HCT116 (cell line): ENCODE measurements around the gene PSMD5. TPM values are rescaled to one million over a fixed set of nuclear protein-coding genes. Genes with fewer than 3 reads are reported as not detected.

ENCODE experiments used
- ATAC-seq: fragments of 200-7000 bp; cut with Tn5 transposase; 2 replicates; pipeline ENCODE4 v1.9.1; 2020; ENCODE audit warnings: mild to moderate bottlenecking, moderate library complexity
- BruUV-seq: library from RNA; stranded (reverse); fragments of 400-500 nt; replicated peaks from 2 replicates; lab custom pipeline; 2021; lab: Mats Ljungman, UMichigan
- CTCF ChIA-PET: fragments of 300-600 bp; sonication (Branson Sonifier 250); formaldehyde crosslinking; loops from one replicate; lab custom pipeline; 2021; ENCODE audit warnings: antibody characterized with exemption; lab: Charles Lee
- POLR2A ChIA-PET: fragments of 300-600, 350-600 bp; sonication (Branson Sonifier 250); formaldehyde crosslinking; loops from one replicate; lab custom pipeline; 2021; ENCODE audit warnings: antibody characterized with exemption; lab: Charles Lee
- RAD21 ChIA-PET, 2 experiments: fragments of 300-600 bp; sonication (Branson Sonifier 250); formaldehyde crosslinking; loops; one replicate each; lab custom pipeline; 2023; ENCODE audit warnings: low total read pairs in 2 of 2; ENCODE audit not compliant: uncharacterized antibody in 2 of 2, unreplicated experiment in 2 of 2, low non-redundant PET in 1 of 2; lab: Charles Lee
- DNase-seq: peaks from one replicate; pipeline ENCODE4 v3.0.0-alpha.2; 2010; ENCODE audit warnings: low read depth, low spot score
- H2AFZ ChIP-seq: fragments of 200-600 bp; shearing (Covaris generic), sonication (generic); 2 replicates; pipeline ENCODE4 v1.6.1; 2017; ENCODE audit warnings: low read depth, mixed run types, mixed read lengths, antibody characterized with exemption, low read length; ENCODE audit not compliant: poor library complexity, severe bottlenecking
- H3K27ac ChIP-seq: 2 replicates; pipeline ENCODE4 v1.5.1; 2012; ENCODE audit warnings: low read depth, low read length
- H3K27me3 ChIP-seq: fragments of 200-600 bp; sonication (generic); 2 replicates; pipeline ENCODE4 v1.6.1; 2016; ENCODE audit warnings: mixed run types, low read length, mixed read lengths; ENCODE audit not compliant: insufficient read depth
- H3K36me3 ChIP-seq, 2 experiments: fragments of 200-500 bp in 1 of 2; fragments of 200-600 bp in 1 of 2; sonication (Bioruptor generic) in 1 of 2; sonication (generic) in 1 of 2; 2 replicates each; pipeline versions ENCODE4 v1.5.1 to v1.6.1; 2014 to 2016; ENCODE audit warnings: low read length in 2 of 2, inconsistent platforms in 1 of 2, mixed read lengths in 1 of 2, mixed run types in 1 of 2; ENCODE audit not compliant: insufficient read depth in 2 of 2, control insufficient read depth in 1 of 2
- H3K4me1 ChIP-seq, 2 experiments: fragments of 200-600 bp in 1 of 2; sonication (generic) in 1 of 2; 2 replicates each; pipeline versions ENCODE4 v1.5.1 to v1.6.1; 2012 to 2017; ENCODE audit warnings: low read length in 2 of 2, inconsistent platforms in 1 of 2, mild to moderate bottlenecking in 1 of 2, mixed read lengths in 1 of 2, mixed run types in 1 of 2, moderate library complexity in 1 of 2; ENCODE audit not compliant: insufficient read depth in 2 of 2, control insufficient read depth in 1 of 2
- H3K4me2 ChIP-seq: fragments of 200-600 bp; sonication (generic); 2 replicates; pipeline ENCODE4 v1.6.1; 2017; ENCODE audit warnings: mixed run types, low read length, mixed read lengths
- H3K4me3 ChIP-seq, 2 experiments: fragments of 200-600 bp in 1 of 2; sonication (generic) in 1 of 2; replicated peaks in 1 of 2; 2 replicates each; pipeline ENCODE4 v1.5.1; 2011 to 2016; ENCODE audit warnings: low read length in 2 of 2, control low read depth in 1 of 2, low read depth in 1 of 2, mild to moderate bottlenecking in 1 of 2, mixed read lengths in 1 of 2, mixed run types in 1 of 2
- H3K79me2 ChIP-seq: fragments of 200-600 bp; sonication (generic); 2 replicates; pipeline ENCODE4 v1.6.1; 2017; ENCODE audit warnings: mild to moderate bottlenecking, mixed run types, low read length, moderate library complexity, mixed read lengths; ENCODE audit not compliant: insufficient read depth
- H3K9ac ChIP-seq: fragments of 200-600 bp; sonication (generic); 2 replicates; pipeline ENCODE4 v1.6.1; 2016; ENCODE audit warnings: low read length, mixed read lengths
- H3K9me2 ChIP-seq: fragments of 200-600 bp; sonication (generic), shearing (Covaris generic); 2 replicates; pipeline ENCODE4 v1.6.1; 2017; ENCODE audit warnings: mixed run types, mild to moderate bottlenecking, moderate library complexity; ENCODE audit not compliant: insufficient read depth
- H3K9me3 ChIP-seq, 2 experiments: fragments of 200-500 bp in 1 of 2; fragments of 200-600 bp in 1 of 2; sonication (Bioruptor generic) in 1 of 2; sonication (generic) in 1 of 2; 2 replicates each; pipeline ENCODE4 v1.6.1; 2014 to 2017; ENCODE audit warnings: low read length in 2 of 2, mixed read lengths in 2 of 2, inconsistent platforms in 1 of 2, low read depth in 1 of 2, mild to moderate bottlenecking in 1 of 2, mixed run types in 1 of 2, moderate library complexity in 1 of 2; ENCODE audit not compliant: control insufficient read depth in 1 of 2, insufficient read depth in 1 of 2
- H4K20me1 ChIP-seq: fragments of 200-600 bp; sonication (generic), shearing (Covaris generic); 2 replicates; pipeline ENCODE4 v1.6.1; 2017; ENCODE audit warnings: mixed run types, mild to moderate bottlenecking, moderate library complexity; ENCODE audit not compliant: insufficient read depth
- EGR1 ChIP-seq: IDR thresholded peaks from 2 replicates; pipeline ENCODE4 v1.6.1; 2012; ENCODE audit warnings: low read depth
- ELF1 ChIP-seq: IDR thresholded peaks from 2 replicates; pipeline ENCODE4 v1.6.1; 2012; ENCODE audit warnings: low read depth, borderline replicate concordance
- EZH2phosphoT487 ChIP-seq: fragments of 200-600 bp; IDR thresholded peaks from 2 replicates; pipeline ENCODE4 v1.6.1; 2018; ENCODE audit warnings: antibody characterized with exemption, borderline replicate concordance
- POLR2A ChIP-seq: IDR thresholded peaks from 2 replicates; pipeline ENCODE4 v1.7.0; 2011; ENCODE audit warnings: borderline replicate concordance; ENCODE audit not compliant: insufficient read depth, insufficient read length; ENCODE audit errors: extremely low read depth
- POLR2AphosphoS5 ChIP-seq: IDR thresholded peaks from 2 replicates; pipeline ENCODE4 v1.6.1; 2011; ENCODE audit warnings: mild to moderate bottlenecking, low read depth, low read length, moderate library complexity
- RAD21 ChIP-seq: IDR thresholded peaks from 2 replicates; pipeline ENCODE4 v1.6.1; 2012; ENCODE audit warnings: low read depth, mild to moderate bottlenecking
- ZNF274 ChIP-seq: fragments of 200-500 bp; sonication (Bioruptor generic); IDR thresholded peaks from 2 replicates; pipeline ENCODE4 v1.6.1; 2014; ENCODE audit warnings: mild to moderate bottlenecking, low read depth, low read length, inconsistent platforms
- intact Hi-C: fragments of 100-400 bp; cut with micrococcal nuclease; formaldehyde crosslinking; loops from 2 replicates; pipeline ENCODE4 v1.10.0; 2022
- total RNA-seq: library from RNA; stranded (reverse); gene quantifications from one replicate; pipeline ENCODE4 v1.2.1, GENCODE V29; 2021; ENCODE audit not compliant: unreplicated experiment
- TF ChIP-seq, protein P1 (sequence below), 3 experiments: fragments of 200-600 bp in 1 of 3; sonication (generic) in 1 of 3; IDR thresholded peaks in 2 of 3; conservative IDR thresholded peaks in 1 of 3; 2 replicates each; pipeline ENCODE4 v1.5.1; 2012 to 2017; ENCODE audit warnings: low read depth in 2 of 3, low read length in 2 of 3, antibody characterized with exemption in 1 of 3, borderline replicate concordance in 1 of 3, control low read depth in 1 of 3, mild to moderate bottlenecking in 1 of 3, mixed read lengths in 1 of 3, mixed run types in 1 of 3, moderate library complexity in 1 of 3; ENCODE audit not compliant: insufficient read depth in 1 of 3
- TF ChIP-seq, protein P2 (sequence below): IDR thresholded peaks from 2 replicates; pipeline ENCODE4 v1.6.1; 2012
- TF ChIP-seq, protein P3 (sequence below): IDR thresholded peaks from 2 replicates; pipeline ENCODE4 v1.6.1; 2012
- TF ChIP-seq, protein P4 (sequence below): IDR thresholded peaks from 2 replicates; pipeline ENCODE4 v1.6.1; 2011; ENCODE audit warnings: mild to moderate bottlenecking, low read length, moderate library complexity; ENCODE audit not compliant: insufficient replicate concordance; ENCODE audit errors: extremely low read depth

The PSMD5 gene
- total RNA-seq, 1 experiment from 2014 or later = 64.3 TPM

DNA sequence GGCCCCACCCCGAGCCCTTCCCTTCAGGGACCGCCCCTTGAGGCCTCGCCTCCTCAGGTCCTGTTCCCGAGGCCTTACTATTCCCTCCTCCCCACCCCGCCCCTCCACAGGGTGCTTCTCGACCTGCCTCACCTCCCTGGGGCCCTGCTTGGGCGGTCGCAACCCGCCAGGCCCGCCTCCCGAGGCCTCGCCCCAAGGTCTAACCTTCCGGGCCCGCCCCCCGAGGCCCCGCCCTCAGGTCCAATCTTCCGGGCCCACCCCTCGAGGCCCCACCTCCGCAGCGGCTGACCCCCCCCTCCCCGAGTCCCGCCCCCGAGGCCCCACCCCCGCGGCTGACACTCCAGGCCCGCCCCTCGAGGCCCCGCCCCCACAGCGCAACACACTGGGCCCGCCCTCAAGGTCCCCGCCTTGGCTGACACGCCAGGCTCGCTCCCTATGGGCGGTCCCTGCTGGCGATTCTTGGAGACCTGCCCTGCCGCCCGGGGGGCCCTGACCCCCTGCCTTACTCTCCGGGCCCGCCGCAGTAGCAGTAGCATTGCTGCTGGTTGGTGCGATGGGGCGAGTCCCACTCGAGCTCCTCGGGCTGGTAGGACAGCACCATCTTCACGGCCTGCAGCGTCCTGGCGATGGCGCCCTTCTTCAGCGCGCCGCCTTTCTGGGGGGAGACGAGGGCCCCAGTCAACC, 26.1 kb upstream of the PSMD5 start:
- ATAC-seq = peak; percentile 95
- peak overlapping the region; percentile 55 for H3K27ac ChIP-seq
- peak; percentile 94 for DNase-seq
- H3K9me2 ChIP-seq = no peaks in the 10 kb centered on the region
- no peaks in the 10 kb centered on the region for H3K79me2 ChIP-seq
- H3K9me3 ChIP-seq = no peaks in the 10 kb centered on the region
- H3K4me2 ChIP-seq = peak overlapping the region; percentile 81
- peaks cover 22 to 33% of the 10 kb centered on the region in 2 experiments for H3K4me1 ChIP-seq
- H4K20me1 ChIP-seq = no peaks in the 10 kb centered on the region
- H3K36me3 ChIP-seq = peaks cover 0 to 23% of the 10 kb centered on the region in 2 experiments; a peak in 2 of 4 replicates
- ChIA-PET POLR2A (no interaction called here), RAD21 (no interaction called here), CTCF (interaction anchor here (1.1 kb wide), 1 partner anchor 68 kb away, joined by 3 read pairs; no protein-coding TSS in a partner anchor)
- intact Hi-C loops = loop anchor here (2.0 kb wide), 1 partner anchor 26 kb away; the partner anchor contains the start of gene PSMD5
- no peak overlapping the region for H2AFZ ChIP-seq
- H3K27me3 ChIP-seq = no peaks in the 10 kb centered on the region
- BruUV-seq = no TSS peak
- H3K9ac ChIP-seq = peak overlapping the region; percentile 56
- TF ChIP-seq, protein P1, sequence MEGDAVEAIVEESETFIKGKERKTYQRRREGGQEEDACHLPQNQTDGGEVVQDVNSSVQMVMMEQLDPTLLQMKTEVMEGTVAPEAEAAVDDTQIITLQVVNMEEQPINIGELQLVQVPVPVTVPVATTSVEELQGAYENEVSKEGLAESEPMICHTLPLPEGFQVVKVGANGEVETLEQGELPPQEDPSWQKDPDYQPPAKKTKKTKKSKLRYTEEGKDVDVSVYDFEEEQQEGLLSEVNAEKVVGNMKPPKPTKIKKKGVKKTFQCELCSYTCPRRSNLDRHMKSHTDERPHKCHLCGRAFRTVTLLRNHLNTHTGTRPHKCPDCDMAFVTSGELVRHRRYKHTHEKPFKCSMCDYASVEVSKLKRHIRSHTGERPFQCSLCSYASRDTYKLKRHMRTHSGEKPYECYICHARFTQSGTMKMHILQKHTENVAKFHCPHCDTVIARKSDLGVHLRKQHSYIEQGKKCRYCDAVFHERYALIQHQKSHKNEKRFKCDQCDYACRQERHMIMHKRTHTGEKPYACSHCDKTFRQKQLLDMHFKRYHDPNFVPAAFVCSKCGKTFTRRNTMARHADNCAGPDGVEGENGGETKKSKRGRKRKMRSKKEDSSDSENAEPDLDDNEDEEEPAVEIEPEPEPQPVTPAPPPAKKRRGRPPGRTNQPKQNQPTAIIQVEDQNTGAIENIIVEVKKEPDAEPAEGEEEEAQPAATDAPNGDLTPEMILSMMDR (IDR thresholded peaks at IDR 0.05 in 2 of 3, conservative IDR thresholded peaks at IDR 0.05 in 1 of 3; ENCODE audit: borderline replicate concordance in 1 of 3, insufficient read depth in 1 of 3, low read depth in 2 of 3, low read length in 2 of 3) = peak in 2 of 3 experiments; percentile 5 to 49; a peak in 3 of 6 replicates
- TF ChIP-seq POLR2A (no peak), RAD21 (no peak), EGR1 (no peak)
- TF ChIP-seq, protein P2, sequence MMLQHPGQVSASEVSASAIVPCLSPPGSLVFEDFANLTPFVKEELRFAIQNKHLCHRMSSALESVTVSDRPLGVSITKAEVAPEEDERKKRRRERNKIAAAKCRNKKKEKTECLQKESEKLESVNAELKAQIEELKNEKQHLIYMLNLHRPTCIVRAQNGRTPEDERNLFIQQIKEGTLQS = no peak
- H3K4me3 ChIP-seq = peak overlapping the region; percentile 18 to 48; a peak in 3 of 4 replicates

DNA sequence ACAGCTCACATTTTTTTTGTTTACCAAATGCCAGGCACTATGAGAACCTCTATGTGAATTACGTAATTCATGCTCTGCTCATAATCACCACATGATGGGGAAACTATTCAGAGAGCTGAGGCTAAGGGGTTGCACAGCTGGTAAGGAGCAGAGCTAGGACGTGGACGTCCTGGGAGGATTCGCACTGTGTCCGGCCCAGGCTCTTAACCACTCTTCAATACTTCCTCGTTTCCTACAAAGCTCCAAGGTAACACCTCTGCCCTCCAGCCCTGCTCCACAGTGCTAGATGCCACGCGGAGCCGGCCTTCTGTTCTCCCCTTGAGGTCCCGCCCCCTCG, 25.6 kb upstream of the PSMD5 start:
- Histone ChIP-seq H3K79me2 (no peaks in the 10 kb centered on the region), H4K20me1 (no peaks in the 10 kb centered on the region), H3K36me3 (peaks cover 0 to 21% of the 10 kb centered on the region in 2 experiments; a peak in 2 of 4 replicates), H3K4me2 (peak overlapping the region; percentile 81), H3K4me1 (peaks cover 17 to 28% of the 10 kb centered on the region in 2 experiments), H2AFZ (no peak overlapping the region), H3K9me3 (no peaks in the 10 kb centered on the region), H3K9me2 (no peaks in the 10 kb centered on the region), H3K27ac (peak overlapping the region; percentile 55), H3K4me3 (peak overlapping the region; percentile 32 to 48), H3K27me3 (no peaks in the 10 kb centered on the region), H3K9ac (peak overlapping the region; percentile 56)
- ChIA-PET POLR2A (no interaction called here), CTCF (no interaction called here), RAD21 (no interaction called here)
- intact Hi-C loops = loop anchor here (2.0 kb wide), 1 partner anchor 26 kb away; the partner anchor contains the start of gene PSMD5
- no peak for ATAC-seq
- no TSS peak for BruUV-seq
- DNase-seq = no peak
- TF ChIP-seq, protein P3, sequence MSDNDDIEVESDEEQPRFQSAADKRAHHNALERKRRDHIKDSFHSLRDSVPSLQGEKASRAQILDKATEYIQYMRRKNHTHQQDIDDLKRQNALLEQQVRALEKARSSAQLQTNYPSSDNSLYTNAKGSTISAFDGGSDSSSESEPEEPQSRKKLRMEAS = no peak
- TF ChIP-seq, protein P4, sequence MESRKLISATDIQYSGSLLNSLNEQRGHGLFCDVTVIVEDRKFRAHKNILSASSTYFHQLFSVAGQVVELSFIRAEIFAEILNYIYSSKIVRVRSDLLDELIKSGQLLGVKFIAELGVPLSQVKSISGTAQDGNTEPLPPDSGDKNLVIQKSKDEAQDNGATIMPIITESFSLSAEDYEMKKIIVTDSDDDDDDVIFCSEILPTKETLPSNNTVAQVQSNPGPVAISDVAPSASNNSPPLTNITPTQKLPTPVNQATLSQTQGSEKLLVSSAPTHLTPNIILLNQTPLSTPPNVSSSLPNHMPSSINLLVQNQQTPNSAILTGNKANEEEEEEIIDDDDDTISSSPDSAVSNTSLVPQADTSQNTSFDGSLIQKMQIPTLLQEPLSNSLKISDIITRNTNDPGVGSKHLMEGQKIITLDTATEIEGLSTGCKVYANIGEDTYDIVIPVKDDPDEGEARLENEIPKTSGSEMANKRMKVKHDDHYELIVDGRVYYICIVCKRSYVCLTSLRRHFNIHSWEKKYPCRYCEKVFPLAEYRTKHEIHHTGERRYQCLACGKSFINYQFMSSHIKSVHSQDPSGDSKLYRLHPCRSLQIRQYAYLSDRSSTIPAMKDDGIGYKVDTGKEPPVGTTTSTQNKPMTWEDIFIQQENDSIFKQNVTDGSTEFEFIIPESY = no peak
- TF ChIP-seq EZH2phosphoT487 (no peak), ELF1 (no peak), POLR2AphosphoS5 (peak; percentile 39), ZNF274 (no peak)
- TF ChIP-seq, protein P1 (IDR thresholded peaks at IDR 0.05 in 2 of 3, conservative IDR thresholded peaks at IDR 0.05 in 1 of 3; ENCODE audit: borderline replicate concordance in 1 of 3, insufficient read depth in 1 of 3, low read depth in 2 of 3, low read length in 2 of 3) = no peak
